HG03378 (cell line): ENCODE measurements around the gene LAT.
"Not testable (repeated sequence)": the region's sequence is repeated elsewhere in the genome, so short reads cannot be mapped to it uniquely, and the experiment has no call there.

Source experiments
- ATAC-seq: cut with Tn5 transposase; IDR thresholded peaks from one replicate; pipeline ENCODE4 v1.9.1; 2021; ENCODE audit warnings: mild to moderate bottlenecking, moderate library complexity; ENCODE audit not compliant: unreplicated experiment

LAT gene

GRCh38 chr16:28977703-28978662, 6.9 kb upstream of the LAT start:
- no peak for ATAC-seq

- not testable (repeated sequence) for ATAC-seq
Observed at GRCh38 chr16:28980330-28980729, 4.5 kb upstream of the LAT start.

GRCh38 chr16:28980929-28981328, 3.9 kb upstream of the LAT start:
- ATAC-seq = no peak

GRCh38 chr16:28981517-28981916, 3.3 kb upstream of the LAT start:
- ATAC-seq = no peak

DNA sequence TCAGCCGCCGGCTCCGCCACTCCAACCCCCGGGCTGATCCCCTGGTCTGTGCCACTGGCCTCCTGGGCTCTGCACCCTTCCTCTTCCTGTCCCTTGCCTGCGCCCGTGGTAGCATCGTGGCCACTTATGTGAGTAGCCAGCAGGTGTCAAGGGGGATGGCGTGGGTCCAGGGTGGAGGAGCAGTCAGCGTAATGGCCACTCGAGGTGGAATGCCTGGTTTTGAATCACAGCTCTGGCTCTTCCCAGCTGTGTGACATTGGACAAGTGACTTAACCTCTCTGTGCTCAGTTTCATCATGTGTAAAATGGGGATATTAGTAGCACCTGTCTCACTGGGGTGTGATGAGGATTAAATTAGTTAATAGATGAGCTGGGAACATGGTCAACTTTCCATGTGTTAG, 2.4 kb upstream of the LAT start:
- no peak for ATAC-seq

DNA sequence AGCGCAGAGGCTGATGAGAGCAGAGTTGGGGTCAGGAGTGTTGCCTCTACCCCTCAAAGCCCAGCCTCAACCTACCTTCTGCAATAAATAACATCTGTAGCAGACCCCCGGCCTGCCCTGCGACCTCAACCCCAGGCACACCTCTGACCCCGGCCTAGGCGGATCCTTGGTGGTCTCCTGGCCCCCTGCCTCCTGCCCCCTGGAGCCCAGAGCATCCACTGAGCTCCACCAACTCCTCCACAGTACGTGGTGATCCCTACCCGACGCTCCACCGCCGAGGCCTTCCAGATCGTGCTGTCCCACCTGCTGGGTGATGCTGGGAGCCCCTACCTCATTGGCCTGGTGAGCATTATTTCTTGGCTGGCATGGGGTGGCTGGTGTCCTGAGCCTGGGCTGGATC, 1.9 kb upstream of the LAT start:
- ATAC-seq = no peak

DNA sequence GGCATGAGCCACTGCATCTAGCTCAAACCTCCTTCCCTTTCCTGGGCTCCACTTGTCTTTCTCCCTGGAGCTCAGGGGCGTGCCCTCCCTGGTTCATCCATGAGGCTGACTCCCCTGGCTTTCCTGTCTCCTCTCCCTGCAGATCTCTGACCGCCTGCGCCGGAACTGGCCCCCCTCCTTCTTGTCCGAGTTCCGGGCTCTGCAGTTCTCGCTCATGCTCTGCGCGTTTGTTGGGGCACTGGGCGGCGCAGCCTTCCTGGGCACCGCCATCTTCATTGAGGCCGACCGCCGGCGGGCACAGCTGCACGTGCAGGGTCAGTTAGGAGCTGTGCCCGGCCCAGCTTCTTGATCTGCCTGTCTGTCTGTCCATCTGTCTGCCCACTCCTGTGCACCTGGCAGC, 1.2 kb upstream of the LAT start:
- no peak for ATAC-seq

- ATAC-seq = no peak
Observed at GRCh38 chr16:28984091-28984490, 761 bp upstream of the LAT start.

DNA sequence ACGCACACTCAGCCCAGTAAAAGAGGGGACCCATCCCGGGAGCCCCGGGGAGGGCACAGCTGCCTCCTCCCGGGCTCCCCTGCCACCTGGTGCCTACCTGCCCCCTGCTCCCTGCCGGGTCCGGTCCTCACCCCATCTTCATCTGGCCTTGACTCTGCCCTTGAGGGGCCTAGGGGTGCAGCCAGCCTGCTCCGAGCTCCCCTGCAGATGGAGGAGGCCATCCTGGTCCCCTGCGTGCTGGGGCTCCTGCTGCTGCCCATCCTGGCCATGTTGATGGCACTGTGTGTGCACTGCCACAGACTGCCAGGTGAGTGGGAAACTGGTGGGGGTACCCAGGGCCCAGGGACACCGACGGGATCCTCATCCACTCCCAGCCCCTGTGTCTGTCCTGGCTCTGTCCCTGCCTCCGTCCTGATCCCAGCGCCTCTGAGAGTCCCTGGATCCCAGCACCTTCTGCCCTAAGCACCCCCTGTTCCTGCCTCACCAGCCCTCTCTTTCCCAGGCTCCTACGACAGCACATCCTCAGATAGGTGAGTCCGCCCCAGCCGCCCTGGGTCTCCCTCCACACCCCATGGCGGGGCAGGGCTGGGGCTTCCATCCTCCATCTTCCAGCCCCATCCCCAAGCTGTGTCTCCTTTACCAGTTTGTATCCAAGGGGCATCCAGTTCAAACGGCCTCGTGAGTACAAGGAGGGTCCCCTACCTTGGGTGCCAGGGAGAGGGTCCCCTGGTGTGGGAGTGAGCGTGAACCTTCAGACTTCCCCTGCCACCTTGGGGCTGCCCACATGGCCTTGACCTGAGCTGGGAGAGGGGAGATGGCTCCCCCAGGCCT, 574 bp downstream of the LAT start:
- ATAC-seq = no peak

- ATAC-seq = no peak
Observed at GRCh38 chr16:28986046-28986445, 1.2 kb downstream of the LAT start.

DNA sequence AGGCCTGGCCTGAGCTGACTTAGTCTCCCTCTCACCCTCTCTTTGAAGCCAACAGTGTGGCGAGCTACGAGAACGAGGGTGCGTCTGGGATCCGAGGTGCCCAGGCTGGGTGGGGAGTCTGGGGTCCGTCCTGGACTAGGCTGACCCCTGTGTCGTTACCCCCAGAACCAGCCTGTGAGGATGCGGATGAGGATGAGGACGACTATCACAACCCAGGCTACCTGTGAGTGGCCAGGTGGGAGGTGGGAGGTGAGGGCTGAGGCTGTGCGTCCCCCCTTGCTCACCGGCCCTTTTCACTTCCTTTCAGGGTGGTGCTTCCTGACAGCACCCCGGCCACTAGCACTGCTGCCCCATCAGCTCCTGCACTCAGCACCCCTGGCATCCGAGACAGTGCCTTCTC, 1.6 kb downstream of the LAT start:
- no peak for ATAC-seq

- no peak for ATAC-seq
Observed at GRCh38 chr16:28987170-28987853, 2.5 kb downstream of the LAT start.

DNA sequence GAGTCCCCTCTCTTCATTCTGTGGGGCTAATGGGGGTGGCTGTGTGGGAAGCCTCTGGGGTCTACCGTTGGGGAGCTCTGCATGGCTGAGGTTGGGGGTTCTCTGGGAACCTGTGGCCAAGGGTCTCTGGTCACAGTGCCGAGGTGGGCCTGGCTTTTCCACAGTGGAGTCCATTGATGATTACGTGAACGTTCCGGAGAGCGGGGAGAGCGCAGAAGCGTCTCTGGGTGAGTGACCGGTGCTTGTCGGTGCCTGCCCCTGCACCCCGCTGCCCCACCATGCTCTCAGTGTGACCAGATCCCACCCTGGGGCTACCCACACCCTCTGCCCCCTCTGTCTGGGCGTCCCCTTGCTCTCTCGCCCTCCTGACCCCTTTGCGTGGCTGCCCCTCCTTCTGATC, 4.5 kb downstream of the LAT start:
- ATAC-seq = no peak

GRCh38 chr16:28990375-28991040, 5.7 kb downstream of the LAT start:
- no peak for ATAC-seq

DNA sequence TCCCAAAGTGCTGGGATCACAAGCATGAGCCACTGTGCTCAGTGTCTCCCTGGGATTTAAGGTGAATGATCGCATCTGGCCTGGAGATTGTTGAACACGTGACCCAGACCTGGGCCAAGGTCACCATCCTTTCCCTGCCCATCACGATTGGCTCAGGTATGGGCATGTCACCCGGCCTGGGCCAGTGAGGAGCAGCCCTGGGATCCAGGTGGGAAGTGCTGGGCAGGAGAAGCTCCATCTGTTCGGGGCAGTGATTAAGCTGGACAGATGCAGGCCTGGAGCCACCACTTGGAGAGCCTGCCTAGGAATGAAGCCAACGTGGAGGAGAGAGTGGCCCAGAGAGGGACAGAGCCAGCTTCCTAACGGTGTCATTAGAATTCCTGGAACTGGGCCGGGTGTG, 6.8 kb downstream of the LAT start:
- ATAC-seq = no peak

DNA sequence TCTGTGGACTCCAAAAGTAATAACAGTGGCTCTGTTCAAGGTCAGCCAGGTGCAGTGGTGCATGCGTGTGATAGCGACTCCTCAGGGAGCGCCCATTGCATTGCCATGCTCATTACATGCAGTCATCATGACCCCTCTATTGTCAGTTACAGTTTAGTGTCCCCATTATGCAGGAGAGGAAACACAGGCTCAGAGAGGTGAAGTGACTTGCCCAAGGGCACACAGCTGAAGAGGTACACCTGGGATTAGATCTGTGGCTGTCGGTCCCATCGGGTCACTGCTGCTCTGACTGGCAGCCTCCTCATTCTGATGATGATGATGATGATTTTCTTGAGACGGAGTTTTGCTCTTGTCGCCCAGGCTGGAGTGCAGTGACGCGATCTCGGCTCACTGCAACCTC, 7.6 kb downstream of the LAT start:
- no peak for ATAC-seq

GRCh38 chr16:28998837-28999236, 14.0 kb downstream of the LAT start:
- ATAC-seq = no peak

DNA sequence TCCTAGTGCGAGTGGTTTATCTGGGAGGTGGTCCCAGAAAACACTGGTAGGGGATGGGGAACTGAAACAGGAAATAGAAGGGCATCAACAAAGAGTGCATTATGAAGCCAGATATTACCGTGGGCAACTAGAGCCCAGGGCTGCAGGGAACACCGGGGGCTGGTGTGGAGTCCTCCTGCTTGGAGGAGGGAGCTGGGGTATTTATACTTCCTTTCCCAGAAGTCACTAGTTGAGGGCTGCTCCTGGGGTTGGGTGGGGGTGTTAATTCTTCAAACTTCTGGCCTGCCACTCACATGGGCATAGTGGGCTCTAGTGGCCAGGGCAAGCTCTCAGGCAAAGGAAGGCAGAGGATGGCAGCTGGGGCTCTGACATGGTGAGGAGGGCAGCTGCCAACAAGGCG, 14.7 kb downstream of the LAT start:
- ATAC-seq = no peak

GRCh38 chr16:29000019-29000418, 15.2 kb downstream of the LAT start:
- no peak for ATAC-seq

GRCh38 chr16:29004496-29005139, 19.8 kb downstream of the LAT start:
- not testable (repeated sequence) for ATAC-seq
